Amniotic epithelial cell (primary cell): ENCODE data around the gene ZNF610.

Experiments
- DNase-seq: peaks from one replicate; pipeline ENCODE4 v3.0.0-alpha.2; 2010; ENCODE audit warnings: low read depth

Gene ZNF610

GRCh38 chr19:52398081-52398441 is 62.0 kb downstream of the ZNF610 start:
- DNase-seq = peak; percentile 14

GRCh38 chr19:52410276-52410675 is 74.2 kb downstream of the ZNF610 start:
- DNase-seq = no peak

- DNase-seq = no peak
Observed at GRCh38 chr19:52415711-52416110, 79.7 kb downstream of the ZNF610 start.
